Measurements from ENCODE around the gene CKAP2L.

Gene CKAP2L

DNA sequence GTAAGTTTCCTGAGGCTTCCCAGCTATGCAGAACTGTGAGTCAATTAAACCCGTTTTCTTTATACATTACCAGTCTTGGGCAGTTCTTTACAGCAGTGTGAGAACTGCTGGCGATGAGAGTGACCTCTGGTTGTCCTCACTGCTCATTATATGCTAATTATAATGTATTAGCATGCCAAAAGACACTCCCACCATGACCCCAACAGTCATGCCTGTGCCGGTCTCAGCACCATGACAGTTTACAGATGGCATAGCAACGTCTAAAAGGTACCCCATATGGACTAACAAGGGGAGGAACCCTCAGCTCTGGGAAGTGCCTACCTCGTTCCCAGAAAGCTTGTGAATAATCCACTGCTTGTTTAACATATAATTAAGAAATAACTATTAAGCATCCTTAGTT, 28.0 kb upstream of the CKAP2L start:
- DNase-seq (no peak), ATAC-seq (no peak)

DNA sequence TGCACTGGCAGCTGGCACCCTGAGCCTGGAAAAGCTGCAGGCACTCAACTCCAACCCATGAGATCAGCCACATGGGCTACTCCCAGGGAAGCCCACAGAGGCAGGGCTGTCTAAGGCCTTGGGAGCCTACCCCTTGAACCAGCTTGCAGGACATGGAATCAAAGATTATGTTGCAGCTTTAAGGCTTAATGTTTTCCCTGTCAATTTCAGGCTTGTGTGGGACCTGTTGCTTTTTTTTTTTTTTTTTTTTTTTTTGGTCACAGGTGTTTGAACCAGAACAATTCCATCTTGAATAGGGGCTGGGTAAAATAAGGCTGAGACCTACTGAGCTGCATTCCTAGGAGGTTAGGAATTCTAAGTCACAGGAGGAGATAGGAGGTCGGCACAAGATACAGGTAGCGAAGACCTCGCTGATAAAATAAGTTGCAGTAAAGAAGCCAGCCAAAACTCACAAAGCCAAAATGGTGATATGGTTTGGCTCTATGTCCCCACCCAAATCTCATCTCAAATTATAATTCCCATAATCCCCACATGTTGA, 27.4 kb upstream of the CKAP2L start:
- no peak for DNase-seq
- no peak for ATAC-seq

- DNase-seq (no peak), ATAC-seq (no peak)
Observed at GRCh38 chr2:112791019-112791418, 26.6 kb upstream of the CKAP2L start.

DNA sequence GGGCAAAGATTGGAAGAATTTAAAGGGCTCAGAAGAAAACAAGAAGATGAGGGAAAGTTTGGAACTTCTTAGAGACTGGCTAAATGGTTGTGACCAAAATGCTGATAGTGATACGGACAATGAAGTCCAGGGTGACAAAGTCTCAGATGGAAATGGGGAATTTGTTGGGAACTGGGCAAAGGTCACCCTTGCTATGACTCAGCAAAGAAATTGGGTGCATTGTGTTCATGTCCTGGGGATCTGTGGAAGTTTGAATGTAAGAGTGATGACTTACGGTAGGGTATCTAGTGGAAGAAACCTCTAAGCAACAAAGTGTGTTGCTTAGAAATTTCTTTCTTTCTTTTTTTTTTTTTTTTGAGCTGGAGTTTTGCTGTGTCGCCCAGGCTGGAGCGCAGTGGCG, 25.9 kb upstream of the CKAP2L start:
- DNase-seq: no peak

GRCh38 chr2:112789186-112789585, 24.8 kb upstream of the CKAP2L start:
- ATAC-seq (no peak), DNase-seq (no peak)

More for the DNA sequence above, 25.9 kb upstream of the CKAP2L start:
- no peak for ATAC-seq

- no peak for ATAC-seq
Observed at GRCh38 chr2:112788653-112789052, 24.2 kb upstream of the CKAP2L start.

DNA sequence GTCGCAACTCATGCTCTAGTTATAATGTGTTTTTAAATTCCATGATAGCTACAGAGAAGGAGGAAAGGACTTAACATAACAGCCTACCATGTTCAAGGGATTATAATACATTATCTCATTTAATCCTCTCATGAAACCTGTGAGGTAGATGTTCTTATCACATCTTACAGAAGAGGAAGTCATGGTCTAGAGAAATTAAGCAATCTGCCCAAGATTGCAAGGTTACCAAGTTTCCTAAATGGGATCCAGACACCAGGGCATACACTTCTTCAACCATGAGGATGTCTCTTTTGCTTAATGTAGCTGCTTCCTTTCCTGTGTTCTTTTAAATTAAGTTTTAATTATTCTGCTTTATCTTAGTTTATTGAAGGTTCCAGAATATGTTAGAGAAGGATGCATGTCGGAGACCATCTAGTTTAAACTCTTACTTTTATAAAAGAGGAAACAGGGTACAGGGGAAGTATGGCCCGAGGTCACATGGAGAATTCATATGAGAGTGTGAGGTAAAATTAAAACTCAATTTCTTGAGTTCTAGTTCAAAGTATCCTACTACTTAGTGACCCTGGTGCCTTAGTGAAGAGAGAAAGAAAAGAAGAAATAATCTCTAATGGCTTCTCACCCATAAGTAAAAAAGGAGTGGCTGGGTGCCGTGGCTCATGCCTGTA, 23.5 kb upstream of the CKAP2L start:
- DNase-seq (no peak), ATAC-seq (no peak)

More at GRCh38 chr2:112788653-112789052, 24.2 kb upstream of the CKAP2L start:
- no peak for DNase-seq

DNA sequence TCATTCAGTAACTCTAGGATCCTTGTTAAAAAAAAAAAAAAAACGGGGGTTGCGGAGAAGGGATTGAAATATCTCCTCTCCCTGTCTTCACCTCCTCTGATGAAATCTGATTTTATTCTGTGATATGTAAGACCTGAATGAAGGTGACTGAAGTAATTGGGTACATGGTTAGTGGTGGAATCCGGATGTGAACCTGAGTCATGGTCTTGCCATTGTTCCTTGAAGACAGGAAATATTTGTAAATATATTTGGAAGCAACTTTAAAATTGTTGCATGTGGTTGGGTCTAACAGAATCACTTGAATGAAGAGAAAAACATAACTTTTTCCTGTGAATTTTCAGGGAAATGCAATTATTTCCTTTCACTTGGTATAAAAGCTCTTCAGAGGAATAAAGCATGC, 22.9 kb upstream of the CKAP2L start:
- ATAC-seq (no peak), DNase-seq (no peak)

DNA sequence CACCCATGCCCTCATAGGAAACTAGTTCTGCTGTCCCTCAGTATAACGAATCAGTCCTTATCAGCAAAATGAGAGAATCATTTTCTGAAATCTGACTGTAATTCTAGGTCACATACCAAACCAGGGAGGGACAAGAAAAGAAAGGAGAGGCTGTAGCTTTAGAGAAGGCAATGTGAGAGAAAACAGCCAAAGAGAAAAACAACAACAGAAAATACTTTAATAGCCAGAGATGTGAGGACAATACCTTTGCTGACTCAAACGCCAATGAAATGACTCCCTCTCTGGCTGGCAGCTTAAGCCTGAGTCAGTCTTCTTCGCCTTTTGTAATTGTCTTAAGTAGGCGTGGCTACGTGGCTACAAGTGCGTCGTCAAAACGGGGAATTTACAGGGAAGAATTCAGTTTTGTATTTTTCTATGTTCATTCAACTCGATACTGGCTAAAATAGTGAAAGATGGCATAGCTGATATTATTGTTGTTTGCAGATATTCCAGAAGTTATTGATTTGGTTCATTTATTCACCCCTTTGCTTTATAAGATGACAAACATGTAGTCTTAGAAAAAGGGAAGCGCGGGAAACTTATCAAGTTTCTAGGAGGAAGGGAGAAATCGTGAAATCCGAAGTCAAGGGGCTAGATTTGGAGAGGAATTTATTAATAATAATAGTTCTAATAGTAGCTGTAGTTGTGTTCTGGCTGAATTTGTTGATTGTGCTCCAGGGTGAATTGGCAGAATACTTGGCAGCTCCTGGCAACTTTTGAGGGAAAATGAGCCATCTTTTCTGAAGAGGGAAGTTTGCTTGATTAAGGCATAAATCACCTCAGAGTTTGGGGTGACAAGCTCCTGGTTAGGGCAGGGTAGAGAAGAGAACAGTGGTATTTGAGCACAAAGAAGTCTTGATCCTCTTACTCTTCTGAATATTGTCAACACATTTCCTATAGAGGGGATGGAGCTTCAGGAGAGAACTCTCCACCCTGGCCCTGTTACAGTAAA, 20.1 kb upstream of the CKAP2L start, which contains the start of gene IL1A:
TSS of gene IL1A (minus strand) at position 295 of the 991 bp plus-strand sequence. CDS start 723 bp downstream, outside the sequence.
- no peak for ATAC-seq
- DNase-seq: no peak

GRCh38 chr2:112783187-112783714, 18.8 kb upstream of the CKAP2L start:
- ATAC-seq (no peak), DNase-seq (no peak)

DNA sequence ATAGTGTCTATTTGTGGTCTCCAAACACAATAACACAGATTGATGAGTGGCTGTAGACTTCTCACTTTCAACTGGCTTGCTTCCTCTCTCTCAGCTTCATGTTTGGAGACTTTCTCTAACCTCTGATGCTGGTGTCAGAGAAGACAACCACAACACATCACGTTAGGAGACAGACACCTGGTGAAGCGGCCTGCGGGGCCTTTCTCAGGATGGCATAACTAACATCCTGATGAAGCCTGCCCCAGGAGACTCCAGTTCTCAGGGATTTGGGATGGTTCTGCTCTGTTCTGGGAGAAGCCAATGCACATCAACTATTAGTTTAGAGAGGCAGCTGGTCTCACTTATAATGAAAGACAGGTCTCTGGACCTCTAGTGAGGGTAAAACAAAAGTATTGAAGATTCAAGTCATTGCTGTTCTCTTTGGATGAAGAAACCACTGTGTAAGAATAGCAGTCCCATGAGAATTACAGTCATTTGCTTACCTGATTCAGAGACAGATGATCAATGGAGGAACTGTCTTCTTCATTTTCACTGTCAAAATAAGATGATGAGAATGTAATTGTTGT, 17.9 kb upstream of the CKAP2L start:
- peak; percentile 32 for ATAC-seq

GRCh38 chr2:112779598-112779997, 15.2 kb upstream of the CKAP2L start:
- DNase-seq (no peak), ATAC-seq (no peak)

More for the DNA sequence above, 17.9 kb upstream of the CKAP2L start:
- DNase-seq: no peak

GRCh38 chr2:112777036-112777435, 12.6 kb upstream of the CKAP2L start:
- no peak for ATAC-seq
- DNase-seq: no peak

GRCh38 chr2:112776113-112776512, 11.7 kb upstream of the CKAP2L start:
- DNase-seq (no peak), ATAC-seq (no peak)

- ATAC-seq: no peak
Observed at GRCh38 chr2:112774536-112775285, 10.3 kb upstream of the CKAP2L start.

DNA sequence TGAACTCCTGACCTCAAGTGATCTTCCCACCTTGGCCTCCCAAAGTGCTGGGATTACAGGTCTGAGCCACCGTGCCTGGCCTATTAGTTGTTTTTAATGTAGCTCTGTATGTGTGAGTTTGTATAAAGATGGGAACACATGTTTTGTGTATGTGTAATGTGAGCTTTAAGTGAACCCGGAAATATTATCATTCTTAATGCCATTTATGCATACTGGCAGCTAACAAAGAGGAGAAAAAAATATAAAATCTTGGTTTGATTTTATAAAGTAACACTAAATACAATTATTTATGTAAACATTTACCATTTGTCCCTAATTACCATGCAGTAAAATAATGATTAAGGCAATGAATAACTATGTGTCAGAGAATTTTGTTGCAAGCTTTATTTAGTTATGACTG, 9.1 kb upstream of the CKAP2L start:
- DNase-seq (no peak), ATAC-seq (no peak)

More at GRCh38 chr2:112774536-112775285, 10.3 kb upstream of the CKAP2L start:
- DNase-seq: no peak

- DNase-seq (no peak), ATAC-seq (no peak)
Observed at GRCh38 chr2:112772911-112773475, 8.6 kb upstream of the CKAP2L start.

GRCh38 chr2:112772322-112772721, 7.9 kb upstream of the CKAP2L start:
- ATAC-seq: no peak
- no peak for DNase-seq

GRCh38 chr2:112768432-112768831, 4.0 kb upstream of the CKAP2L start:
- ATAC-seq (no peak), DNase-seq (no peak)

- DNase-seq: no peak
Observed at GRCh38 chr2:112767693-112768330, 3.4 kb upstream of the CKAP2L start.

DNA sequence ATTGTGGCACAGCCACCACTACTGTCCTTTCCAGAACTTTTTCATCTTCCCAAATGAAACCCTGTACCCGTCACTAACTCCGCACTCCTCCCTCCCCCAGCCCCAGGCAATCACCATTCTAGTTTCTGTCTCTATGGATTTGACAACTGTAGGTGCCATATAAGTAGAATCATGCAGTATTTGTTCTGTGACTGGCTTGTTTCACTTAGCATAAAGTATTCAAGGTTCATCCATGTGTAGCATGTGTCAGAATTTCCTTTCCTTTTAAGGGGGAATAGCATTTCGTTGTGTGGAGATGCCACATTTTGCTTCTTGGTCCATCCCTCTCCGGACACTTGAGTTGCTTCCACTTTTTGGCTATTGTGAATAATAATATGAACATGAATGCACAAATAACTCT, 842 bp upstream of the CKAP2L start:
- ATAC-seq (no peak), DNase-seq (no peak)

More at GRCh38 chr2:112767693-112768330, 3.4 kb upstream of the CKAP2L start:
- ATAC-seq: no peak
